Measurements from ENCODE around the gene PLCB2. TPM values are rescaled to one million over a fixed set of nuclear protein-coding genes. Genes with fewer than 3 reads are reported as not detected.

Gene PLCB2
- total and polyA plus RNA-seq, 2 experiments from 2014 or later: 9.5 to 13.8 TPM

DNA sequence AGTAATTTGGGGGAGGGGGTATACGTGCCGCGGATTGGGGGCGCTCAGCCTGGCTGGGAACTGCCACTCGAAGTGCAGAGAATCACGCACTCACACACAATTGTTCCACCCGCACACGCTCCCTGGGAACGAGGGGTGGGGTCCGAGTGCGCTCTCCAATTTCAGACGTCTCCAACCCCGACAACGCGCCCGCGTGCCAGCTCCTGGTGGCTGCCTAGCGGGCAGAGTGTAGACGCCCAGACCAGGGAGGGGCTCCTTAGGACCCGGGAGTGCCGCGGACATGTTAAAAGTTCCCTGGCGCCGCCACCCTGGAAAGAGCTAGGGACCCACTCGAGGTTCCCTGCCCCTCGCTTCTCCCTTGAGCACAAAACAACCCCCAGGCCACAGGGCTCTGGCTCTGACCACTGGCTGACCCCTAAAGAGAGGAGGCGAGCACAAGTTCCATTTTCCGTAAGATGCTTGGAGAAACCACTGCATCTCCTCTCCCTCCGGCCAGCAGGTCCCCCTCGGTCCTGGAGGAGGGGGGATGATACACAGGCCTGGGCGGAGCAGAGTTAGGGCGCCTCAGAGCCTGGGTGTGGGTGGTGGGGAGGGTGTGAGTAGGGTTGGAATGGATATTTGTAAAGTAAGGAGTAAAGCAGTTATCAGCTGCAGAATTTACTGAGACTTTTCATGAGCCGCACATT, 24.0 kb downstream of the PLCB2 start:
- peaks cover 34% of the 10 kb centered on the region for H3K4me1 ChIP-seq (ENCODE audit: insufficient read depth)
- peaks cover 50% of the 10 kb centered on the region for H3K4me1 Mint-ChIP-seq

DNA sequence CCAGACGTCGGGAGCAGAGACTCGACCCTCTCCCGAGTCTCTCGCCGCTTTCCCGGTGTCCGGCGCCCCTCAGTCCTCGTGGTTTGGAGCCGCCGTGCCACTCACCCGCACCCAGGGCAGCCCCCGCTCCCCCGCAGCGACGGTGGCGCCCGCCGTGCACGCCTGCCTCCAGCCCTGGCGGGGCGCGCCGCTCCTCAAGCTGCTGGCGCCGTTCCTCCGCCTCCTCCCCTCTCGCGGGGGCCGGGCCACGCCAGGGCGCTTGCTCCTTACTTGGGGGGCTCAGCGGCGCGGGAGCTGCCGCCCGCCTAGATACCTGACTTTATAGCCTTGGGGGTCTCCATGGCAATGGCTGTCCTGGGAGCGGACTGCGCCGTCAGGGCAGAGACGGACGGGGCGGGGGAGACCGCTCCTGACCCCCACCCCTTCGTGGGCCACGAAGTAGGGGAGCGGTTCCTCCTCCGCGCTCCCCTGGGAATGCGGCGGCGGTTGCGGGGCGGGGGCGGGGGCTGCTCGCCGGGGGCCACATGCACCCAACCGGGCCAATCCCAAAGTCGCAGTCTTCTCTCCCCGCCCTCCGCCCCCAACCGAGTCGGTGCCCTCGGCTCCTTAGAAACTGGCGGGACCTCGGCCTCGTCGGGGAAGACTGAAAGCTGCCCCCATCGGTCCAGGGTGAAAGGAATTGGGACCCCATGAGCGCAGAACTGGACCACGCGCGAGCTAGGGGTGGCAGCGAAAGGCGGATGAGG, 24.7 kb downstream of the PLCB2 start, which contains the start of gene ANKRD63:
TSS of gene ANKRD63 (minus strand) at position 196 of the 746 bp plus-strand sequence. CDS start 478 bp downstream, outside the sequence.
- peaks cover 28% of the 10 kb centered on the region for H3F3A ChIP-seq (replicated peaks; ENCODE audit: low read depth)
- no peaks in the 10 kb centered on the region for H3K79me2 ChIP-seq (replicated peaks; ENCODE audit: insufficient read depth)
- H3K4me1 ChIP-seq (ENCODE audit: insufficient read depth): peaks cover 41% of the 10 kb centered on the region
- peaks cover 57% of the 10 kb centered on the region for H3K4me1 Mint-ChIP-seq
- peak; percentile 1 for ATAC-seq
- peak within 1 kb of the TSS; percentile 65 for H3K4me3 Mint-ChIP-seq
- no peak within 1 kb of the TSS for H3K27ac ChIP-seq (ENCODE audit: low read depth)
- DNase-seq (ENCODE audit: low spot score): peak; percentile 48
- peak within 1 kb of the TSS; percentile 90 for H2AFZ ChIP-seq
- peak within 1 kb of the TSS; percentile 86 for H3K4me2 ChIP-seq
- TF ChIP-seq STAT1 (IDR thresholded peaks at IDR 0.05; ENCODE audit: unreplicated experiment) (no peak), EZH2 (IDR thresholded peaks at IDR 0.05; ENCODE audit: low read depth, unreplicated experiment) (peak; percentile 67)
- no peaks in the 10 kb centered on the region for H3K36me3 ChIP-seq (ENCODE audit: insufficient read depth)
- no peak within 1 kb of the TSS for H3K27ac Mint-ChIP-seq
- H3K27me3 ChIP-seq (ENCODE audit: insufficient read depth): peaks cover 88% of the 10 kb centered on the region
- H3K36me3 Mint-ChIP-seq (ENCODE audit: low read depth): peaks cover 2% of the 10 kb centered on the region; the same call in 1 of the 3 replicates
- no peaks in the 10 kb centered on the region for H3K9me3 Mint-ChIP-seq
- no peaks in the 10 kb centered on the region for H4K20me1 ChIP-seq (replicated peaks; ENCODE audit: insufficient read depth)
- peaks cover 66% of the 10 kb centered on the region for H3K27me3 Mint-ChIP-seq (ENCODE audit: insufficient read depth, low read depth, poor library complexity)
- H3K9me2 ChIP-seq (ENCODE audit: insufficient read depth): no peaks in the 10 kb centered on the region
- peak within 1 kb of the TSS; percentile 62 for H3K4me3 ChIP-seq

More for the DNA sequence above, 24.0 kb downstream of the PLCB2 start:
- Histone ChIP-seq H3K79me2 (replicated peaks; ENCODE audit: insufficient read depth) (no peaks in the 10 kb centered on the region), H3K27me3 (ENCODE audit: insufficient read depth) (peaks cover 83% of the 10 kb centered on the region), H2AFZ (peak overlapping the region; percentile 78), H3K4me2 (peak overlapping the region; percentile 86), H4K20me1 (replicated peaks; ENCODE audit: insufficient read depth) (no peaks in the 10 kb centered on the region), H3K9me2 (ENCODE audit: insufficient read depth) (no peaks in the 10 kb centered on the region), H3F3A (replicated peaks; ENCODE audit: low read depth) (peaks cover 28% of the 10 kb centered on the region; the same call in 1 of the 2 replicates), H3K27ac (ENCODE audit: low read depth) (no peak overlapping the region), H3K4me3 (peak overlapping the region; percentile 62), H3K36me3 (ENCODE audit: insufficient read depth) (no peaks in the 10 kb centered on the region)
- H3K27ac Mint-ChIP-seq: no peak overlapping the region
- peaks cover 2% of the 10 kb centered on the region; the same call in 1 of the 3 replicates for H3K36me3 Mint-ChIP-seq (ENCODE audit: low read depth)
- TF ChIP-seq EZH2phosphoT487 (IDR thresholded peaks at IDR 0.05; ENCODE audit: unreplicated experiment) (peak; percentile 22), ZNF331 (CRISPR knock-in tag; IDR thresholded peaks at IDR 0.05; ENCODE audit: low read depth) (no peak), EZH2 (IDR thresholded peaks at IDR 0.05; ENCODE audit: low read depth, unreplicated experiment) (peak; percentile 72)
- H3K4me3 Mint-ChIP-seq: peak overlapping the region; percentile 65
- DNase-seq (ENCODE audit: low spot score) (peak; percentile 65), ATAC-seq (peak; percentile 3)
- peaks cover 66% of the 10 kb centered on the region for H3K27me3 Mint-ChIP-seq (ENCODE audit: insufficient read depth, low read depth, poor library complexity)
- H3K9me3 Mint-ChIP-seq: no peaks in the 10 kb centered on the region

GRCh38 chr15:40282147-40282868, 25.4 kb downstream of the PLCB2 start:
- H3K4me1 Mint-ChIP-seq: peaks cover 64% of the 10 kb centered on the region
- Histone ChIP-seq H3K4me1 (ENCODE audit: insufficient read depth) (peaks cover 43% of the 10 kb centered on the region), H3K27ac (ENCODE audit: low read depth) (no peak overlapping the region), H3K9me2 (ENCODE audit: insufficient read depth) (no peaks in the 10 kb centered on the region), H4K20me1 (replicated peaks; ENCODE audit: insufficient read depth) (no peaks in the 10 kb centered on the region), H3K4me2 (peak overlapping the region; percentile 86), H3K27me3 (ENCODE audit: insufficient read depth) (peaks cover 87% of the 10 kb centered on the region), H3K4me3 (peak overlapping the region; percentile 62), H3K36me3 (ENCODE audit: insufficient read depth) (no peaks in the 10 kb centered on the region), H3F3A (replicated peaks; ENCODE audit: low read depth) (peaks cover 28% of the 10 kb centered on the region), H2AFZ (peak overlapping the region; percentile 90), H3K79me2 (replicated peaks; ENCODE audit: insufficient read depth) (no peaks in the 10 kb centered on the region)
- H3K27me3 Mint-ChIP-seq (ENCODE audit: insufficient read depth, low read depth, poor library complexity): peaks cover 72% of the 10 kb centered on the region
- no peak overlapping the region for H3K27ac Mint-ChIP-seq
- TF ChIP-seq EZH2phosphoT487 (IDR thresholded peaks at IDR 0.05; ENCODE audit: unreplicated experiment): peak; percentile 33
- TF ChIP-seq ZNF114 (CRISPR knock-in tag; IDR thresholded peaks at IDR 0.05): no peak
- TF ChIP-seq NANOG (IDR thresholded peaks at IDR 0.05; ENCODE audit: borderline replicate concordance): no peak
- TF ChIP-seq, protein P1, sequence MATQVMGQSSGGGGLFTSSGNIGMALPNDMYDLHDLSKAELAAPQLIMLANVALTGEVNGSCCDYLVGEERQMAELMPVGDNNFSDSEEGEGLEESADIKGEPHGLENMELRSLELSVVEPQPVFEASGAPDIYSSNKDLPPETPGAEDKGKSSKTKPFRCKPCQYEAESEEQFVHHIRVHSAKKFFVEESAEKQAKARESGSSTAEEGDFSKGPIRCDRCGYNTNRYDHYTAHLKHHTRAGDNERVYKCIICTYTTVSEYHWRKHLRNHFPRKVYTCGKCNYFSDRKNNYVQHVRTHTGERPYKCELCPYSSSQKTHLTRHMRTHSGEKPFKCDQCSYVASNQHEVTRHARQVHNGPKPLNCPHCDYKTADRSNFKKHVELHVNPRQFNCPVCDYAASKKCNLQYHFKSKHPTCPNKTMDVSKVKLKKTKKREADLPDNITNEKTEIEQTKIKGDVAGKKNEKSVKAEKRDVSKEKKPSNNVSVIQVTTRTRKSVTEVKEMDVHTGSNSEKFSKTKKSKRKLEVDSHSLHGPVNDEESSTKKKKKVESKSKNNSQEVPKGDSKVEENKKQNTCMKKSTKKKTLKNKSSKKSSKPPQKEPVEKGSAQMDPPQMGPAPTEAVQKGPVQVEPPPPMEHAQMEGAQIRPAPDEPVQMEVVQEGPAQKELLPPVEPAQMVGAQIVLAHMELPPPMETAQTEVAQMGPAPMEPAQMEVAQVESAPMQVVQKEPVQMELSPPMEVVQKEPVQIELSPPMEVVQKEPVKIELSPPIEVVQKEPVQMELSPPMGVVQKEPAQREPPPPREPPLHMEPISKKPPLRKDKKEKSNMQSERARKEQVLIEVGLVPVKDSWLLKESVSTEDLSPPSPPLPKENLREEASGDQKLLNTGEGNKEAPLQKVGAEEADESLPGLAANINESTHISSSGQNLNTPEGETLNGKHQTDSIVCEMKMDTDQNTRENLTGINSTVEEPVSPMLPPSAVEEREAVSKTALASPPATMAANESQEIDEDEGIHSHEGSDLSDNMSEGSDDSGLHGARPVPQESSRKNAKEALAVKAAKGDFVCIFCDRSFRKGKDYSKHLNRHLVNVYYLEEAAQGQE (IDR thresholded peaks at IDR 0.05; ENCODE audit: unreplicated experiment): no peak
- TF ChIP-seq ZNF331 (CRISPR knock-in tag; IDR thresholded peaks at IDR 0.05; ENCODE audit: low read depth): no peak
- no peak for TF ChIP-seq JUNB (IDR thresholded peaks at IDR 0.05; ENCODE audit: unreplicated experiment)
- TF ChIP-seq EZH2 (IDR thresholded peaks at IDR 0.05; ENCODE audit: low read depth, unreplicated experiment): peak; percentile 26
- TF ChIP-seq CREB1 (CRISPR knock-in tag; IDR thresholded peaks at IDR 0.05; ENCODE audit: low read depth): no peak
- peak; percentile 50 to 54 for TF ChIP-seq CTCF (conservative IDR thresholded peaks at IDR 0.05; ENCODE audit: low read depth in 2 of 2)
- DNase-seq (ENCODE audit: low spot score) (peak; percentile 75), ATAC-seq (peak; percentile 17)
- peaks cover 2% of the 10 kb centered on the region; the same call in 1 of the 3 replicates for H3K36me3 Mint-ChIP-seq (ENCODE audit: low read depth)
- H3K9me3 Mint-ChIP-seq: no peaks in the 10 kb centered on the region
- peak overlapping the region; percentile 49; the same call in 2 of the 3 replicates for H3K4me3 Mint-ChIP-seq

Measured in GM23338 (cell line).